Liver (tissue), 9 donors: ENCODE data around the gene TMTC1. TPM values are rescaled to one million over a fixed set of nuclear protein-coding genes. Genes with fewer than 3 reads are reported as not detected.

Experiments used
- DNase-seq: peaks from one replicate; pipeline ENCODE4 v3.0.0-alpha.2; 2017; ENCODE audit warnings: low spot score
- H3K27ac ChIP-seq, 2 donors: one replicate each; pipeline ENCODE4 v1.7.0; 2013; ENCODE audit warnings: inconsistent platforms in 2 of 2, low read length in 2 of 2, control low read depth in 1 of 2, low read depth in 1 of 2, mild to moderate bottlenecking in 1 of 2
- H3K27me3 ChIP-seq, 4 donors: one replicate each; pipeline versions ENCODE4 v1.6.1 to v1.7.0; 2013; ENCODE audit warnings: low read length in 3 of 4, inconsistent platforms in 1 of 4, mild to moderate bottlenecking in 1 of 4, moderate library complexity in 1 of 4; ENCODE audit not compliant: control insufficient read depth in 4 of 4, insufficient read depth in 4 of 4
- H3K36me3 ChIP-seq, 4 donors: one replicate each; pipeline versions ENCODE4 v1.6.1 to v1.7.0; 2013; ENCODE audit warnings: low read length in 3 of 4, mild to moderate bottlenecking in 3 of 4, low read depth in 1 of 4, moderate library complexity in 1 of 4; ENCODE audit not compliant: control insufficient read depth in 4 of 4, insufficient read depth in 3 of 4
- H3K4me1 ChIP-seq, 4 donors: one replicate each; pipeline versions ENCODE4 v1.6.1 to v1.7.0; 2013; ENCODE audit warnings: low read length in 3 of 4, mild to moderate bottlenecking in 3 of 4, moderate library complexity in 1 of 4; ENCODE audit not compliant: control insufficient read depth in 4 of 4, insufficient read depth in 4 of 4
- H3K4me3 ChIP-seq, 3 donors: one replicate each; pipeline versions ENCODE4 v1.6.1 to v1.7.0; 2013; ENCODE audit warnings: low read length in 3 of 3, control low read depth in 1 of 3, low read depth in 1 of 3, mild to moderate bottlenecking in 1 of 3
- H3K9ac ChIP-seq, 2 donors: one replicate each; pipeline ENCODE4 v1.7.0; 2013; ENCODE audit warnings: low read length in 2 of 2, mild to moderate bottlenecking in 2 of 2, moderate library complexity in 2 of 2, control low read depth in 1 of 2, low read depth in 1 of 2
- H3K9me3 ChIP-seq, 4 donors: one replicate each; pipeline versions ENCODE4 v1.6.1 to v1.7.0; 2013; ENCODE audit warnings: low read length in 3 of 4; ENCODE audit not compliant: control insufficient read depth in 4 of 4
- CTCF ChIP-seq: fragments of 150-350 bp; IDR thresholded peaks from 2 replicates; pipeline ENCODE4 v1.5.1; 2017; ENCODE audit warnings: improper control_type of control experiment, low read depth, low read length; ENCODE audit not compliant: missing input control
- EGR1 ChIP-seq, 2 donors: IDR thresholded peaks; 2 replicates each; pipeline ENCODE4 v1.6.1; 2016 to 2018; ENCODE audit warnings: antibody characterized with exemption in 2 of 2, low read depth in 2 of 2
- FOXA1 ChIP-seq: IDR thresholded peaks from 2 replicates; pipeline ENCODE4 v1.6.1; 2016; ENCODE audit warnings: antibody characterized with exemption
- FOXA2 ChIP-seq: IDR thresholded peaks from 2 replicates; pipeline ENCODE4 v1.6.1; 2016; ENCODE audit warnings: antibody characterized with exemption
- GABPA ChIP-seq, 2 donors: IDR thresholded peaks in 1 of 2; conservative IDR thresholded peaks in 1 of 2; 2 replicates each; pipeline ENCODE4 v1.6.1; 2016; ENCODE audit warnings: antibody characterized with exemption in 2 of 2, mild to moderate bottlenecking in 1 of 2, moderate library complexity in 1 of 2
- HNF4A ChIP-seq, 2 donors: conservative IDR thresholded peaks; 2 replicates each; pipeline ENCODE4 v1.6.1; 2016; ENCODE audit warnings: antibody characterized with exemption in 2 of 2, mild to moderate bottlenecking in 2 of 2
- HNF4G ChIP-seq: IDR thresholded peaks from 2 replicates; pipeline ENCODE4 v1.6.1; 2016; ENCODE audit warnings: antibody characterized with exemption
- JUND ChIP-seq, 2 donors: IDR thresholded peaks; 2 replicates each; pipeline ENCODE4 v1.6.1; 2016; ENCODE audit warnings: antibody characterized with exemption in 2 of 2
- NR2F2 ChIP-seq: IDR thresholded peaks from 2 replicates; pipeline ENCODE4 v1.6.1; 2016; ENCODE audit warnings: antibody characterized with exemption
- RAD21 ChIP-seq, 2 donors: IDR thresholded peaks; 2 replicates each; pipeline ENCODE4 v1.6.1; 2016; ENCODE audit warnings: antibody characterized with exemption in 2 of 2, mild to moderate bottlenecking in 2 of 2
- RXRA ChIP-seq, 2 donors: IDR thresholded peaks; 2 replicates each; pipeline ENCODE4 v1.6.1; 2017 to 2018; ENCODE audit warnings: antibody characterized with exemption in 2 of 2, mild to moderate bottlenecking in 1 of 2
- SP1 ChIP-seq: IDR thresholded peaks from 2 replicates; pipeline ENCODE4 v1.6.1; 2018; ENCODE audit warnings: antibody characterized with exemption, mild to moderate bottlenecking
- TAF1 ChIP-seq: conservative IDR thresholded peaks from 2 replicates; pipeline ENCODE4 v1.6.1; 2016; ENCODE audit warnings: antibody characterized with exemption, mild to moderate bottlenecking
- YY1 ChIP-seq: IDR thresholded peaks from 2 replicates; pipeline ENCODE4 v1.6.1; 2016; ENCODE audit warnings: antibody characterized with exemption, mild to moderate bottlenecking
- ZBTB33 ChIP-seq: IDR thresholded peaks from 2 replicates; pipeline ENCODE4 v1.6.1; 2016; ENCODE audit warnings: antibody characterized with exemption
- WGBS: extraction: QIAGEN DNeasy Blood & Tissue Kit; methylation state at CpG from one replicate; pipeline ENCODE4 v1.1.7; 2013; 5-methylcytosine and 5-hydroxymethylcytosine counted together
- polyA plus RNA-seq, 2 donors: library from polyadenylated mRNA; stranded (reverse) in 1 of 2; unstranded in 1 of 2; fragments of 200-250 nt in 1 of 2; fragments of >200 nt in 1 of 2; fragmentation: Nextera tagmentation in 1 of 2; extraction: Ambion mirVana in 1 of 2; gene quantifications; one replicate each; pipeline versions ENCODE4 v1.2.1 to v1.2.3, GENCODE V29; 2013 to 2015
- total RNA-seq, 2 donors: library from RNA; depleted of rRNA; stranded (reverse); fragments of >200 nt; gene quantifications; one replicate each; pipeline ENCODE4 v1.2.3, GENCODE V29; 2014
- TF ChIP-seq, protein P1 (sequence below): IDR thresholded peaks from 2 replicates; pipeline ENCODE4 v1.6.1; 2016; ENCODE audit warnings: antibody characterized with exemption, mild to moderate bottlenecking
- TF ChIP-seq, protein P2 (sequence below): IDR thresholded peaks from 2 replicates; pipeline ENCODE4 v1.6.1; 2016; ENCODE audit warnings: antibody characterized with exemption
- donor health status: healthy.
- donor health status: healthy.
- donor health status: healthy.
- donor health status: healthy.
- donor health status: healthy.

Gene TMTC1
- total and polyA plus RNA-seq, 4 donors, result 0.76 to 3.3 (median 2.1) TPM

DNA sequence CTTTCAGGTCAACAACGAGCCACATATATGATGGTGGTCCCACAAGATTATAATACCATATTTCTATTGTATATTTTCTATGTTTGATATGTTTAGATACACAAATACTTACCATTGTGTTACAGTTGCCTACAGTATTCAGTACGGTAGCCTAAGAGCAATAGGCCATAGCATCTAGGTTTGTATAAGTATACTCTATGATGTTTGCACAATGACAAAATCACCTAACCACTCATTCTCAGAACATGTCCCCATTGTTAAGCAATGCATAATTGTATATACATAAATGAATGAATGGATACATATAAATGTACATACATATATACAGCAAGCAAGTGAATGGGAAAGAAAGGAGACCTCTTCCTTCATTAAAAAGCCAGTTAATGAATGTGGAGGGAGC is 23.8 kb downstream of the TMTC1 start:
- Histone ChIP-seq H3K9me3 (no peaks in the 10 kb centered on the region), H3K36me3 (peaks cover 0 to 1% (median 0%) of the 10 kb centered on the region in 4 donors), H3K4me3 (no peak overlapping the region), H3K9ac (no peak overlapping the region), H3K27me3 (no peaks in the 10 kb centered on the region), H3K4me1 (peaks cover 0 to 3% (median 1%) of the 10 kb centered on the region in 4 donors), H3K27ac (no peak overlapping the region)
- no peak for TF ChIP-seq JUND (IDR thresholded peaks at IDR 0.05)
- TF ChIP-seq FOXA2, result no peak
- TF ChIP-seq SP1, result no peak
- no peak for TF ChIP-seq GABPA (IDR thresholded peaks at IDR 0.05 in 1 of 2, conservative IDR thresholded peaks at IDR 0.05 in 1 of 2)
- DNase-seq, result no peak
- 99% methylated on average over 2 of the region's 2 CpGs for WGBS

- Histone ChIP-seq H3K27me3 (no peaks in the 10 kb centered on the region), H3K9ac (no peak overlapping the region), H3K4me3 (no peak overlapping the region), H3K9me3 (no peaks in the 10 kb centered on the region), H3K4me1 (no peaks in the 10 kb centered on the region), H3K27ac (no peak overlapping the region), H3K36me3 (peaks cover 0 to under 1% (median 0%) of the 10 kb centered on the region in 4 donors)
- no peak for TF ChIP-seq TAF1
- no peak for TF ChIP-seq RXRA (IDR thresholded peaks at IDR 0.05)
- TF ChIP-seq HNF4G, result no peak
- no peak for TF ChIP-seq RAD21 (IDR thresholded peaks at IDR 0.05)
- no peak for TF ChIP-seq HNF4A (conservative IDR thresholded peaks at IDR 0.05)
- TF ChIP-seq NR2F2, result no peak
- TF ChIP-seq, protein P1, sequence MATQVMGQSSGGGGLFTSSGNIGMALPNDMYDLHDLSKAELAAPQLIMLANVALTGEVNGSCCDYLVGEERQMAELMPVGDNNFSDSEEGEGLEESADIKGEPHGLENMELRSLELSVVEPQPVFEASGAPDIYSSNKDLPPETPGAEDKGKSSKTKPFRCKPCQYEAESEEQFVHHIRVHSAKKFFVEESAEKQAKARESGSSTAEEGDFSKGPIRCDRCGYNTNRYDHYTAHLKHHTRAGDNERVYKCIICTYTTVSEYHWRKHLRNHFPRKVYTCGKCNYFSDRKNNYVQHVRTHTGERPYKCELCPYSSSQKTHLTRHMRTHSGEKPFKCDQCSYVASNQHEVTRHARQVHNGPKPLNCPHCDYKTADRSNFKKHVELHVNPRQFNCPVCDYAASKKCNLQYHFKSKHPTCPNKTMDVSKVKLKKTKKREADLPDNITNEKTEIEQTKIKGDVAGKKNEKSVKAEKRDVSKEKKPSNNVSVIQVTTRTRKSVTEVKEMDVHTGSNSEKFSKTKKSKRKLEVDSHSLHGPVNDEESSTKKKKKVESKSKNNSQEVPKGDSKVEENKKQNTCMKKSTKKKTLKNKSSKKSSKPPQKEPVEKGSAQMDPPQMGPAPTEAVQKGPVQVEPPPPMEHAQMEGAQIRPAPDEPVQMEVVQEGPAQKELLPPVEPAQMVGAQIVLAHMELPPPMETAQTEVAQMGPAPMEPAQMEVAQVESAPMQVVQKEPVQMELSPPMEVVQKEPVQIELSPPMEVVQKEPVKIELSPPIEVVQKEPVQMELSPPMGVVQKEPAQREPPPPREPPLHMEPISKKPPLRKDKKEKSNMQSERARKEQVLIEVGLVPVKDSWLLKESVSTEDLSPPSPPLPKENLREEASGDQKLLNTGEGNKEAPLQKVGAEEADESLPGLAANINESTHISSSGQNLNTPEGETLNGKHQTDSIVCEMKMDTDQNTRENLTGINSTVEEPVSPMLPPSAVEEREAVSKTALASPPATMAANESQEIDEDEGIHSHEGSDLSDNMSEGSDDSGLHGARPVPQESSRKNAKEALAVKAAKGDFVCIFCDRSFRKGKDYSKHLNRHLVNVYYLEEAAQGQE, result no peak
- no peak for TF ChIP-seq JUND (IDR thresholded peaks at IDR 0.05)
- TF ChIP-seq, protein P2, sequence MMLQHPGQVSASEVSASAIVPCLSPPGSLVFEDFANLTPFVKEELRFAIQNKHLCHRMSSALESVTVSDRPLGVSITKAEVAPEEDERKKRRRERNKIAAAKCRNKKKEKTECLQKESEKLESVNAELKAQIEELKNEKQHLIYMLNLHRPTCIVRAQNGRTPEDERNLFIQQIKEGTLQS, result no peak
- TF ChIP-seq FOXA2, result no peak
- no peak for TF ChIP-seq GABPA (IDR thresholded peaks at IDR 0.05 in 1 of 2, conservative IDR thresholded peaks at IDR 0.05 in 1 of 2)
- no peak for TF ChIP-seq CTCF
- no peak for TF ChIP-seq EGR1 (IDR thresholded peaks at IDR 0.05; ENCODE audit: low read depth in 2 of 2)
- no peak for TF ChIP-seq ZBTB33
- TF ChIP-seq FOXA1, result no peak
- TF ChIP-seq YY1, result no peak
- no peak for TF ChIP-seq SP1
- DNase-seq, result no peak
Observed at GRCh38 chr12:29756741-29757390, 26.9 kb downstream of the TMTC1 start.
